K562 (cell line): Measurements from ENCODE around the gene CCDC3.
A peak's percentile ranks its signal among the peaks of the same experiment; 100 is the strongest.

Experiments
- ARNT ChIP-seq, 2 experiments: fragments of 450-650 bp; IDR thresholded peaks; 2 replicates each; pipeline ENCODE4 v1.6.1; 2016; ENCODE audit warnings: mild to moderate bottlenecking in 1 of 2
- CEBPG ChIP-seq, 3 experiments: fragments of 200-800 bp in 1 of 3; sonication (Bioruptor generic) in 1 of 3; sonication (generic) in 1 of 3; formaldehyde crosslinking in 1 of 3; IDR thresholded peaks in 2 of 3; conservative IDR thresholded peaks in 1 of 3; 2 replicates each; pipeline versions ENCODE4 v1.6.1 to v1.8.0; 2016 to 2022; ENCODE audit warnings: missing compliant biosample characterization in 2 of 3, missing genetic modification characterization in 2 of 3, mild to moderate bottlenecking in 1 of 3, missing genetic modification reagents in 1 of 3
- E2F1 ChIP-seq: sonication (generic); formaldehyde crosslinking; IDR thresholded peaks from 2 replicates; pipeline ENCODE4 v1.8.1; 2023; ENCODE audit warnings: mild to moderate bottlenecking, missing genetic modification reagents, moderate library complexity
- EP300 ChIP-seq: IDR thresholded peaks from 2 replicates; pipeline ENCODE4 v1.6.1; 2012; ENCODE audit warnings: low read length, improper control_type of control experiment
- EZH2 ChIP-seq: IDR thresholded peaks from 2 replicates; pipeline ENCODE4 v1.6.1; 2012; ENCODE audit warnings: low read depth, mild to moderate bottlenecking, inconsistent platforms, low read length, borderline replicate concordance
- FOXM1 ChIP-seq, 2 experiments: fragments of 450-650 bp in 1 of 2; sonication (generic) in 1 of 2; formaldehyde crosslinking in 1 of 2; IDR thresholded peaks; 2 replicates each; pipeline versions ENCODE4 v1.6.1 to v1.9.0; 2017 to 2022; ENCODE audit warnings: low read depth in 2 of 2, mild to moderate bottlenecking in 2 of 2, missing genetic modification reagents in 1 of 2, moderate library complexity in 1 of 2
- GABPB2 ChIP-seq: fragments of 250-450 bp; sonication (Bioruptor Pico); conservative IDR thresholded peaks from 2 replicates; pipeline ENCODE4 v1.5.1; 2021; ENCODE audit warnings: mild to moderate bottlenecking
- MIER1 ChIP-seq: fragments of 450-650 bp; IDR thresholded peaks from 2 replicates; pipeline ENCODE4 v1.6.1; 2016; ENCODE audit warnings: antibody characterized with exemption, mild to moderate bottlenecking, low read depth
- MYBL2 ChIP-seq, 2 experiments: fragments of 450-650 bp in 1 of 2; sonication (generic) in 1 of 2; formaldehyde crosslinking in 1 of 2; IDR thresholded peaks; 2 replicates each; pipeline versions ENCODE4 v1.6.1 to v1.8.1; 2017 to 2022; ENCODE audit warnings: borderline replicate concordance in 1 of 2, inconsistent platforms in 1 of 2, low read depth in 1 of 2, mild to moderate bottlenecking in 1 of 2, missing genetic modification reagents in 1 of 2, moderate library complexity in 1 of 2
- POLR2A ChIP-seq: fragments of 450-650 bp; conservative IDR thresholded peaks from 2 replicates; pipeline ENCODE4 v1.6.1; 2016
- REST ChIP-seq, 2 experiments: fragments of 450-650 bp; formaldehyde crosslinking in 1 of 2; IDR thresholded peaks; 2 replicates each; pipeline versions ENCODE4 v1.4.0 to v1.6.1; 2014 to 2020; ENCODE audit warnings: mild to moderate bottlenecking in 2 of 2, borderline replicate concordance in 1 of 2, low read depth in 1 of 2

GRCh38 chr10:12902135-12902572 is 99.4 kb downstream of the CCDC3 start:
- no peak for TF ChIP-seq CEBPG (CRISPR knock-in tag; IDR thresholded peaks at IDR 0.05)
- no peak for TF ChIP-seq CEBPG (tag; conservative IDR thresholded peaks at IDR 0.05 in 1 of 2, IDR thresholded peaks at IDR 0.05 in 1 of 2)
- no peak for TF ChIP-seq ARNT (IDR thresholded peaks at IDR 0.05)
- no peak for TF ChIP-seq E2F1 (CRISPR knock-in tag)
- TF ChIP-seq EZH2, result no peak
- no peak for TF ChIP-seq FOXM1 (IDR thresholded peaks at IDR 0.05; ENCODE audit: low read depth)
- TF ChIP-seq FOXM1 (CRISPR knock-in tag; IDR thresholded peaks at IDR 0.05; ENCODE audit: low read depth), result no peak
- TF ChIP-seq MIER1, result no peak
- peak; percentile 38; the same call in 1 of the 2 replicates for TF ChIP-seq REST (IDR thresholded peaks at IDR 0.05; ENCODE audit: borderline replicate concordance)
- no peak for TF ChIP-seq REST (CRISPR knock-in tag; IDR thresholded peaks at IDR 0.05; ENCODE audit: low read depth)
- no peak for TF ChIP-seq GABPB2
- TF ChIP-seq MYBL2 (IDR thresholded peaks at IDR 0.05; ENCODE audit: low read depth), result no peak
- no peak for TF ChIP-seq MYBL2 (CRISPR knock-in tag; IDR thresholded peaks at IDR 0.05; ENCODE audit: borderline replicate concordance)
- TF ChIP-seq EP300, result no peak
- no peak for TF ChIP-seq POLR2A
